K562 (cell line): ENCODE measurements around the gene FAM200B. TPM values are rescaled to one million over a fixed set of nuclear protein-coding genes. Genes with fewer than 3 reads are reported as not detected.
A peak's percentile ranks its signal among the peaks of the same experiment; 100 is the strongest.

Experiments
- AFF4 ChIP-seq: sonication (generic); formaldehyde crosslinking; IDR thresholded peaks from 2 replicates; pipeline ENCODE4 v1.8.0; 2023; ENCODE audit warnings: mild to moderate bottlenecking, missing genetic modification reagents
- CBFA2T3 ChIP-seq: fragments of 450-650 bp; IDR thresholded peaks from 2 replicates; pipeline ENCODE4 v1.6.1; 2017
- CBX1 ChIP-seq: sonication (generic); IDR thresholded peaks from 2 replicates; pipeline ENCODE4 v1.6.1; 2016; ENCODE audit warnings: antibody characterized with exemption, low read depth, mild to moderate bottlenecking
- CHCHD3 ChIP-seq: fragments of 250-450 bp; sonication (Bioruptor Pico); IDR thresholded peaks from 2 replicates; pipeline ENCODE4 v2.1.2; 2022; ENCODE audit warnings: mild to moderate bottlenecking
- DDX20 ChIP-seq: fragments of 450-650 bp; IDR thresholded peaks from 2 replicates; pipeline ENCODE4 v1.6.1; 2016; ENCODE audit warnings: missing genetic modification characterization, low read depth, mild to moderate bottlenecking, missing compliant biosample characterization, moderate library complexity
- ELF4 ChIP-seq: fragments of 450-650 bp; formaldehyde crosslinking; IDR thresholded peaks from 2 replicates; pipeline ENCODE4 v1.4.0; 2022; ENCODE audit warnings: missing genetic modification characterization
- HMGXB4 ChIP-seq: sonication (generic); formaldehyde crosslinking; IDR thresholded peaks from 2 replicates; pipeline ENCODE4 v1.8.1; 2023; ENCODE audit warnings: mild to moderate bottlenecking, missing genetic modification reagents
- JUND ChIP-seq, 2 experiments: IDR thresholded peaks; 2 replicates in 1 of 2; 3 replicates in 1 of 2; pipeline ENCODE4 v1.6.1; 2011; ENCODE audit warnings: borderline replicate concordance in 2 of 2, low read depth in 2 of 2, low read length in 2 of 2, improper control_type of control experiment in 1 of 2, missing biosample characterization in 1 of 2, missing genetic modification characterization in 1 of 2, missing genetic modification reagents in 1 of 2
- KDM1A ChIP-seq, 2 experiments: fragments of 450-650 bp; IDR thresholded peaks; 2 replicates each; pipeline ENCODE4 v1.6.1; 2016; ENCODE audit warnings: mild to moderate bottlenecking in 2 of 2
- NBN ChIP-seq: fragments of 450-650 bp; IDR thresholded peaks from 2 replicates; pipeline ENCODE4 v1.6.1; 2016; ENCODE audit warnings: low read depth, mild to moderate bottlenecking
- NCOA2 ChIP-seq, 2 experiments: fragments of 450-650 bp; IDR thresholded peaks; 2 replicates each; pipeline ENCODE4 v1.6.1; 2018; ENCODE audit warnings: mild to moderate bottlenecking in 2 of 2, moderate library complexity in 1 of 2; ENCODE audit not compliant: partially characterized antibody in 2 of 2
- NRF1 ChIP-seq, 2 experiments: fragments of 450-650 bp; IDR thresholded peaks in 1 of 2; conservative IDR thresholded peaks in 1 of 2; 2 replicates each; pipeline ENCODE4 v1.6.1; 2014; ENCODE audit warnings: mild to moderate bottlenecking in 2 of 2
- POLR2B ChIP-seq: fragments of 450-650 bp; IDR thresholded peaks from 2 replicates; pipeline ENCODE4 v1.6.1; 2018; ENCODE audit warnings: low read depth; ENCODE audit not compliant: partially characterized antibody
- POU5F1 ChIP-seq: fragments of 150-350 bp; IDR thresholded peaks from 2 replicates; pipeline ENCODE4 v1.6.1; 2014; ENCODE audit warnings: borderline replicate concordance, low read length, low read depth, mild to moderate bottlenecking; ENCODE audit not compliant: partially characterized antibody
- RAD51 ChIP-seq: fragments of 450-650 bp; IDR thresholded peaks from 2 replicates; pipeline ENCODE4 v1.7.1; 2016; ENCODE audit warnings: low read depth, mild to moderate bottlenecking, borderline replicate concordance
- RBFOX2 ChIP-seq: fragments of 200-400 bp; formaldehyde crosslinking; IDR thresholded peaks from 2 replicates; pipeline ENCODE4 v1.6.1; 2017; ENCODE audit warnings: low read depth, mild to moderate bottlenecking, low read length, moderate library complexity
- RFX5 ChIP-seq: IDR thresholded peaks from 2 replicates; pipeline ENCODE4 v1.6.1; 2011; ENCODE audit warnings: low read depth, mild to moderate bottlenecking, improper control_type of control experiment, low read length
- SRSF3 ChIP-seq: fragments of 200-400 bp; formaldehyde crosslinking; IDR thresholded peaks from 2 replicates; pipeline ENCODE4 v1.6.1; 2016; ENCODE audit warnings: mild to moderate bottlenecking, low read length, moderate library complexity; ENCODE audit not compliant: insufficient read depth
- XRCC5 ChIP-seq: fragments of 200-400 bp; formaldehyde crosslinking; IDR thresholded peaks from 2 replicates; pipeline ENCODE4 v1.6.1; 2017; ENCODE audit warnings: low read depth, mild to moderate bottlenecking, low read length
- ZNF239 ChIP-seq: fragments of 250-450 bp; sonication (Bioruptor Pico); IDR thresholded peaks from 2 replicates; pipeline ENCODE4 v1.4.0; 2020; ENCODE audit warnings: mild to moderate bottlenecking
- polyA plus RNA-seq, 8 experiments: library from polyadenylated mRNA; depleted of rRNA in 4 of 8; stranded (reverse) in 5 of 8; unstranded in 3 of 8; fragments of >200 nt; fragmentation: Nextera tagmentation in 2 of 8; fragmentation: Illumina TruSeq in 1 of 8; extraction: Ambion mirVana in 2 of 8; extraction: Trizol in 1 of 8; gene quantifications; 2 replicates each; pipeline versions ENCODE4 v1.2.1 to v1.2.3, GENCODE V29; 2011 to 2014; ENCODE audit warnings: inconsistent platforms in 1 of 8, missing spikeins in 1 of 8
- total RNA-seq, 7 experiments: library from RNA; depleted of rRNA in 6 of 7; stranded (reverse); fragments of >200 nt in 6 of 7; fragmentation: Illumina TruSeq in 2 of 7; extraction: Trizol in 2 of 7; gene quantifications; 2 replicates each; pipeline versions ENCODE4 v1.2.1 to v1.2.3, GENCODE V29; 2011 to 2021; ENCODE audit warnings: low replicate concordance in 1 of 7
- TF ChIP-seq, protein P1 (sequence below): fragments of 250-450 bp; sonication (Bioruptor Pico); IDR thresholded peaks from 2 replicates; pipeline ENCODE4 v1.8.0; 2022; ENCODE audit warnings: moderate library complexity, mild to moderate bottlenecking, inconsistent platforms

FAM200B gene
- total and polyA plus RNA-seq, 9 of the 15 experiments (the other 6 are each of a cell fraction or from before 2014, with no cell fraction given): 17.4 to 48.0 (median 25.5) TPM

DNA sequence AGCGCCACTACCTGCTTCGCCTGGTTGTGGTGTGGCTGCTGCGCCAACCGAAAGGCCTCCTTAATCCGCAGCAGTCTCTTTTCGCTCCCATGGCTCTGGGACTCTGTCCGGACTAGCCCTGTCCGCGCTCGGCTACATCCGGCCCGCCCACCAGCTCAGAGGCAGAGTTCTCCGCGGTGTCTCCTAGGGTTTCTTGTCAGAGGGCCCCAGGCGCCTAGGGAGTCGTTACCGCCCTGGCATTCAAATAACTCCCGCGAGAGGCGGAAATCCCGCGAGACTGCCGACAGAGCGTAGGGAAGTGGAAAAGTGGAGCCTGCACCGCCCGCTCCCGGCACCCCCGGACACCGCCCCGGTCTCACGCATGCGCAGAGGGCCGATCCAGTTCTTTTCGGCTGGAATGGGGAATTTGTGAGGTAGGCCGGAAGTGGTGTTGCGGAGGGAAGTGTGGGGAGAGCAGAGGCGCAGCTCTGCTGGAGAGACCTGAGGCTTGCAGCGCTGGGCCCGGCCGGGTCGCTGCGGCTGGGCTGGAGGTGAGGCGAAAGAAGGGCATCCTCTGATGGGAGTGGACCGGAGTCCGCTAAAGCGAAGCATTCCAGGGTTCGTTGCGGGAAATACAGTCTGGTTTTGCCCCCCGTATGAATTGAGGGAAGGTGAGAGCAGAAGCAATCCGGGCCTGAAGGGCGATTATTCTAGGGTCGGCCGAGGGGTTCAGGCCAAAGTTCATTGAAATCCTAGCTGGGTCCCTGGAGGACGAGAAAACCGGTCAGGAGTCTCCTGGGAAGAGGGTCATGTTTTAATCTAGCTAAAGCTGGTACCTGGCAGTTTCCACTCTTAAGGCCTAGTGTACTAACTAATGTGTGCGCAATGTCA, at the start of gene FAM200B (continued):
- TF ChIP-seq AFF4 (CRISPR knock-in tag): peak; percentile 69; the same call in 1 of the 2 replicates
- TF ChIP-seq RAD51: no peak
- TF ChIP-seq CBX1: peak; percentile 81
- TF ChIP-seq, protein P1, sequence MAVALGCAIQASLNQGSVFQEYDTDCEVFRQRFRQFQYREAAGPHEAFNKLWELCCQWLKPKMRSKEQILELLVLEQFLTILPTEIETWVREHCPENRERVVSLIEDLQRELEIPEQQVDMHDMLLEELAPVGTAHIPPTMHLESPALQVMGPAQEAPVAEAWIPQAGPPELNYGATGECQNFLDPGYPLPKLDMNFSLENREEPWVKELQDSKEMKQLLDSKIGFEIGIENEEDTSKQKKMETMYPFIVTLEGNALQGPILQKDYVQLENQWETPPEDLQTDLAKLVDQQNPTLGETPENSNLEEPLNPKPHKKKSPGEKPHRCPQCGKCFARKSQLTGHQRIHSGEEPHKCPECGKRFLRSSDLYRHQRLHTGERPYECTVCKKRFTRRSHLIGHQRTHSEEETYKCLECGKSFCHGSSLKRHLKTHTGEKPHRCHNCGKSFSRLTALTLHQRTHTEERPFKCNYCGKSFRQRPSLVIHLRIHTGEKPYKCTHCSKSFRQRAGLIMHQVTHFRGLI (CRISPR knock-in tag): no peak
- TF ChIP-seq CBFA2T3: peak; percentile 30; the same call in 1 of the 2 replicates
- peak; percentile 22 for TF ChIP-seq NBN
- TF ChIP-seq CHCHD3 (CRISPR knock-in tag): no peak
- no peak for TF ChIP-seq KDM1A (IDR thresholded peaks at IDR 0.05)
- no peak for TF ChIP-seq ZNF239
- TF ChIP-seq HMGXB4 (CRISPR knock-in tag): no peak; the same call in 1 of the 2 replicates
- no peak for TF ChIP-seq RFX5
- TF ChIP-seq DDX20 (tag): no peak
- no peak for TF ChIP-seq JUND (IDR thresholded peaks at IDR 0.05; ENCODE audit: borderline replicate concordance, low read depth, low read length)
- TF ChIP-seq JUND (tag; IDR thresholded peaks at IDR 0.05; ENCODE audit: borderline replicate concordance, low read depth, low read length): peak; percentile 23; the same call in 1 of the 3 replicates
- TF ChIP-seq NCOA2 (IDR thresholded peaks at IDR 0.05; ENCODE audit: partially characterized antibody in 2 of 2): no peak
- TF ChIP-seq XRCC5: no peak
- peak; percentile 34 for TF ChIP-seq POU5F1
- TF ChIP-seq NRF1 (conservative IDR thresholded peaks at IDR 0.05 in 1 of 2, IDR thresholded peaks at IDR 0.05 in 1 of 2): peak; percentile 99
- no peak for TF ChIP-seq SRSF3
- peak; percentile 74 for TF ChIP-seq POLR2B
- peak; percentile 96 for TF ChIP-seq RBFOX2
- no peak for TF ChIP-seq ELF4 (CRISPR knock-in tag)
